Esophagus squamous epithelium (tissue), 5 donors: Measurements from ENCODE around the gene FGF14. TPM values are rescaled to one million over a fixed set of nuclear protein-coding genes. Genes with fewer than 3 reads are reported as not detected.

ENCODE experiments used
- DNase-seq: peaks from one replicate; lab custom pipeline; 2025; lab: John Stamatoyannopoulos, UW
- H3K27ac ChIP-seq, 4 donors: fragments of 200-600 bp; sonication (generic); one replicate each; pipeline ENCODE4 v1.5.1; 2016 to 2019; ENCODE audit warnings: mild to moderate bottlenecking in 1 of 4
- H3K27me3 ChIP-seq, 4 donors: fragments of 200-600 bp; sonication (generic); 1 replicate in 3 of 4; 2 replicates in 1 of 4; pipeline versions ENCODE4 v1.5.1 to v1.6.0; 2017 to 2021; ENCODE audit warnings: antibody characterized with exemption in 1 of 4
- H3K36me3 ChIP-seq, 3 donors: fragments of 200-600 bp; sonication (generic); one replicate each; pipeline ENCODE4 v1.5.1; 2016 to 2019
- H3K4me1 ChIP-seq, 3 donors: fragments of 200-600 bp; sonication (generic); one replicate each; pipeline ENCODE4 v1.5.1; 2017 to 2019
- H3K4me3 ChIP-seq, 4 donors: fragments of 200-600 bp; sonication (generic); 1 replicate in 3 of 4; 2 replicates in 1 of 4; pipeline ENCODE4 v1.5.1; 2016 to 2019; ENCODE audit warnings: mild to moderate bottlenecking in 2 of 4, moderate library complexity in 1 of 4
- H3K9me3 ChIP-seq, 3 donors: fragments of 200-600 bp; sonication (generic); one replicate each; pipeline ENCODE4 v1.5.1; 2016 to 2019
- POLR2A ChIP-seq, 4 donors: fragments of 450-650 bp; IDR thresholded peaks; one replicate each; pipeline ENCODE4 v1.6.1; 2017; ENCODE audit warnings: antibody characterized with exemption in 4 of 4, mild to moderate bottlenecking in 4 of 4, moderate library complexity in 3 of 4
- WGBS, 2 donors: methylation state at CpG; one replicate each; pipeline ENCODE4 v1.1.5; 2018; 5-methylcytosine and 5-hydroxymethylcytosine counted together
- intact Hi-C: fragments of 100-400 bp; cut with DNase I; formaldehyde crosslinking; loops from one replicate; pipeline ENCODE4 v1.15.0; 2022
- total RNA-seq, 4 donors: library from RNA; depleted of rRNA; stranded (reverse); fragments of >200 nt; gene quantifications; one replicate each; pipeline ENCODE4 v1.1.0, GENCODE V29; 2016
- TF ChIP-seq, protein P1 (sequence below), 6 experiments: fragments of 450-650 bp in 4 of 6; fragments of 200-600 bp in 2 of 6; sonication (generic) in 2 of 6; IDR thresholded peaks; one replicate each; pipeline ENCODE4 v1.5.1; 2016 to 2019; ENCODE audit warnings: antibody characterized with exemption in 6 of 6, mild to moderate bottlenecking in 4 of 6, moderate library complexity in 4 of 6
- donor health status: DM: yes; HTN: yes; CAD: no.

FGF14 gene
- total RNA-seq, 4 donors from 2014 or later: 0.11 to 4.2 (median 1.0) TPM

DNA sequence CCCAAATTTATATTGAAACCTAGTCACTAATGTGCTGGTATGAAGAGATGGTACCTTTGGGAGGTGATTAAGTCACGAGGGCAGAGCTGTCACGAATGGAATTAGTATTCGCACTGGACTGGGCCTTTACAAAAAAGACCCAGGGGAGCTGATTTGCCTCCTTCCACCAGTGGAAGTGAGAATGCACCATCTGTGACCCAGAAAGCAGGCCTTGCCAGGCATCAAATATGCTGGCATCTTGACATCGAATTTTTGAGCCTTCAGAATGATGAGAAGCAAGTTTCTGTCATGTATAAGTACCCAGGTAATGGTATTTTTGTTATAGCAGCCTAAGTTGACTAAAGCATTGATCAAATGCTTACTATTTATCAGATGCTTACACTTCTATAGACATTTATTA lies 373.6 kb downstream of the FGF14 start:
- H3K4me3 ChIP-seq: no peak overlapping the region
- 61 to 68% methylated on average over 4 of the region's 4 CpGs for WGBS, 2 donors
- TF ChIP-seq, protein P1, sequence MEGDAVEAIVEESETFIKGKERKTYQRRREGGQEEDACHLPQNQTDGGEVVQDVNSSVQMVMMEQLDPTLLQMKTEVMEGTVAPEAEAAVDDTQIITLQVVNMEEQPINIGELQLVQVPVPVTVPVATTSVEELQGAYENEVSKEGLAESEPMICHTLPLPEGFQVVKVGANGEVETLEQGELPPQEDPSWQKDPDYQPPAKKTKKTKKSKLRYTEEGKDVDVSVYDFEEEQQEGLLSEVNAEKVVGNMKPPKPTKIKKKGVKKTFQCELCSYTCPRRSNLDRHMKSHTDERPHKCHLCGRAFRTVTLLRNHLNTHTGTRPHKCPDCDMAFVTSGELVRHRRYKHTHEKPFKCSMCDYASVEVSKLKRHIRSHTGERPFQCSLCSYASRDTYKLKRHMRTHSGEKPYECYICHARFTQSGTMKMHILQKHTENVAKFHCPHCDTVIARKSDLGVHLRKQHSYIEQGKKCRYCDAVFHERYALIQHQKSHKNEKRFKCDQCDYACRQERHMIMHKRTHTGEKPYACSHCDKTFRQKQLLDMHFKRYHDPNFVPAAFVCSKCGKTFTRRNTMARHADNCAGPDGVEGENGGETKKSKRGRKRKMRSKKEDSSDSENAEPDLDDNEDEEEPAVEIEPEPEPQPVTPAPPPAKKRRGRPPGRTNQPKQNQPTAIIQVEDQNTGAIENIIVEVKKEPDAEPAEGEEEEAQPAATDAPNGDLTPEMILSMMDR (IDR thresholded peaks at IDR 0.05): no peak
- TF ChIP-seq POLR2A (IDR thresholded peaks at IDR 0.05): no peak
- DNase-seq: no peak
- H3K4me1 ChIP-seq: no peaks in the 10 kb centered on the region
- H3K9me3 ChIP-seq: no peaks in the 10 kb centered on the region
- no peaks in the 10 kb centered on the region for H3K36me3 ChIP-seq
- no peaks in the 10 kb centered on the region for H3K27me3 ChIP-seq
- intact Hi-C loops: no loop called here
- H3K27ac ChIP-seq: no peak overlapping the region

DNA sequence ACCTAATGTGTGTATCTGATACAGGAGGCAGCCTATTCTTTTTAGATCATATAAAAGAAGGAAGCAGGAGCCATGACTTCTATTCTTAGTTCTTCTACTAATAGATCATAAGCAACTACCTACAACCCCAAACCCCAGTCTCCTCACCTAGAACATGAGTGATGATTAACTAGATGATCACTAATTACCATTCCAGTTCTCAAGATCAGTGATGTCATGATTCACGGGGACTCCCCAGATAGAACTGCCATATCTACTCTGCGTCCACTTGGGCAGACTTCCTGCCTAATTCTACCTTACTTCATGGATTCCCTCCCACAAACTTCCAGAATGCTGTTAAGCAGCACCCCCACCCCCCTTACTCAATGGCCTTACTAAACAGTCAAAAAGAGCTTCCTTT lies 380.1 kb downstream of the FGF14 start:
- Histone ChIP-seq H3K4me3 (no peak overlapping the region), H3K36me3 (no peaks in the 10 kb centered on the region), H3K4me1 (no peaks in the 10 kb centered on the region), H3K9me3 (peaks cover 0 to 17% (median 0%) of the 10 kb centered on the region in 3 donors), H3K27me3 (no peaks in the 10 kb centered on the region), H3K27ac (no peak overlapping the region)
- intact Hi-C loops: no loop called here
- 84 to 89% methylated on average over 2 of the region's 2 CpGs for WGBS, 2 donors
- TF ChIP-seq, protein P1 (IDR thresholded peaks at IDR 0.05): no peak
- no peak for TF ChIP-seq POLR2A (IDR thresholded peaks at IDR 0.05)
- no peak for DNase-seq

DNA sequence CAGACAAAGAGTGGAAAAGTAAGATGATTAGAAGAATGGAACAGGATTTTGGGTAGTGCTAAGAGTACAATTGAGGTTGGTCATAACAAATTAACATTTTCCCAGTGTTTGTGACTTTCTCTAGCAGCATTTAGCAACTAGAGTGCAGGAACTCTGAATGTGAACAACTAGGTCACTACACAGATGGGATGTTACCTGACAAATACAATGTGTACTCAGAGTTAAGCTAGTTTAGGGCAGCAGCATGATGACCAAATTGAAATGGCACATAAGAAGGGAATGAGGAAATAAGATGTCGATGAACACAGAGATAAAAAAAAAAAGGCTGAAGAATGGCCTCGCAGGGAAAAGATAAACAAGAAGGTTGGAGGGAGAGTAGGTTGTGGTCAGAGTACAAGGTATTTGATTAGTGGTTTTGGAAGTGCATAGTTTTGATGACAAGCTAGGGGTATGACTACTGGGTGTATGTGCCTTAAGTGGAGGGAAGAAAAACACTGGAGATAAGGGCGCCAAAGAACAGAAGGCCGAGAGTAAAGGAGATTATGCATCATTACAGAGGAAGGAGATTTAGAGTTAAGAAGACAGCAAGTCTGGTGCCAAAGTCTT lies 381.1 kb downstream of the FGF14 start:
- TF ChIP-seq, protein P1 (IDR thresholded peaks at IDR 0.05): no peak
- no peak for TF ChIP-seq POLR2A (IDR thresholded peaks at IDR 0.05)
- no peak overlapping the region for H3K4me3 ChIP-seq
- no peak for DNase-seq
- intact Hi-C loops: no loop called here
- H3K36me3 ChIP-seq: no peaks in the 10 kb centered on the region
- peaks cover 0 to 19% (median 0%) of the 10 kb centered on the region in 3 donors for H3K9me3 ChIP-seq
- H3K27ac ChIP-seq: no peak overlapping the region
- no peaks in the 10 kb centered on the region for H3K4me1 ChIP-seq
- 68 to 74% methylated on average over 4 of the region's 4 CpGs for WGBS, 2 donors
- H3K27me3 ChIP-seq: no peaks in the 10 kb centered on the region

DNA sequence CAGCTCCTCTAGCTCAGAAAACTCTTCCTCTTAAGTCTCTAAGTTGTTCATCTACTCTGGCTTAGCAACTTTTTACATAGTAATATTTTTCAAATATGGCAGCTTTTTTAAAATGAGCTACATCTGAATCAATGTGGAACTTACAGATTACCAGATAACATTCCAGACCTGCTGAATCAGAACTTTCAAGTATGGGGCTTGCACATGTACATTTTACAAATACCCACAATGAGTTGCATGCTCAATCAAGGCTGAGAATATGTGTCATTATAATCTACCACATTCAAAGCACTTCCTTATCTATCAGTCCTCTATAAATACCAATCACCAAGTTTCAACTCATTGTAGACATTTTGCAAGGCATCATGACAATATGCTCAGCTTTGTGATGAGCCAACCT lies 383.1 kb downstream of the FGF14 start:
- intact Hi-C loops: no loop called here
- Histone ChIP-seq H3K27ac (no peak overlapping the region), H3K4me1 (no peaks in the 10 kb centered on the region), H3K36me3 (no peaks in the 10 kb centered on the region), H3K27me3 (no peaks in the 10 kb centered on the region), H3K4me3 (no peak overlapping the region), H3K9me3 (peaks cover 0 to 19% (median 0%) of the 10 kb centered on the region in 3 donors)
- no peak for DNase-seq
- no peak for TF ChIP-seq POLR2A (IDR thresholded peaks at IDR 0.05)
- TF ChIP-seq, protein P1 (IDR thresholded peaks at IDR 0.05): no peak

DNA sequence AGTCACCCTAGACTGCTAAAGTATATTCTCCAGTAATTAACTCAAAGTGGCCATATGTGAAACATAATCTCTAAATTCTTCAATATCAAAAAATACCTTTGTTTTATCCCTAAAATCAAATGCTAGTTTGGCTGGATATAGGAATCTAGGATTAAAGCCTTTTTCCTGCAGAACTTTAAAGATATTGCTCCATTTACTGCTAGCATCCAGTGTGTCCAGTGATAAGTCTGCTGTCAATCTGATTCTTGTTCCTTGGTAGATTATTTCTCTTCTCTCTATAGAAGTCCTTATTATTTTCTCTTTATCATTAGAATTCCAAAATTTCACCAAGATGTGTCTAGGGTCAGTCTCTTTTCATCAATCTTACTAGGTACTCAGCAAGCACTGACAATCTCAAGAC lies 384.6 kb downstream of the FGF14 start:
- Histone ChIP-seq H3K4me3 (no peak overlapping the region), H3K27ac (no peak overlapping the region), H3K27me3 (no peaks in the 10 kb centered on the region), H3K4me1 (no peaks in the 10 kb centered on the region), H3K36me3 (no peaks in the 10 kb centered on the region), H3K9me3 (peaks cover 0 to 19% (median 0%) of the 10 kb centered on the region in 3 donors)
- DNase-seq: no peak
- TF ChIP-seq, protein P1 (IDR thresholded peaks at IDR 0.05): no peak
- TF ChIP-seq POLR2A (IDR thresholded peaks at IDR 0.05): no peak
- intact Hi-C loops: no loop called here
